ENCODE data around the gene MYO5B.

MYO5B gene

GRCh38 chr18:49961271-49961670 is 233.7 kb downstream of the MYO5B start:
- DNase-seq: no peak

- no peak for DNase-seq
Measured at GRCh38 chr18:49960376-49960775, 234.6 kb downstream of the MYO5B start.

- no peak for DNase-seq
Measured at GRCh38 chr18:49959176-49959575, 235.8 kb downstream of the MYO5B start.

GRCh38 chr18:49955263-49955662 is 239.7 kb downstream of the MYO5B start:
- no peak for DNase-seq

GRCh38 chr18:49953391-49953790 is 241.6 kb downstream of the MYO5B start:
- no peak for DNase-seq

GRCh38 chr18:49949951-49950395 is 245.0 kb downstream of the MYO5B start:
- DNase-seq: no peak

GRCh38 chr18:49948975-49949374 is 246.0 kb downstream of the MYO5B start:
- no peak for DNase-seq

- DNase-seq: no peak
Measured at GRCh38 chr18:49944663-49945062, 250.3 kb downstream of the MYO5B start.

- no peak for DNase-seq
Measured at GRCh38 chr18:49936821-49937220, 258.1 kb downstream of the MYO5B start.

- no peak for DNase-seq
Measured at GRCh38 chr18:49935215-49935614, 259.7 kb downstream of the MYO5B start.

- no peak for DNase-seq
Measured at GRCh38 chr18:49934457-49934856, 260.5 kb downstream of the MYO5B start.

GRCh38 chr18:49933530-49934128 is 261.3 kb downstream of the MYO5B start:
- no peak for DNase-seq

- no peak for DNase-seq
Measured at GRCh38 chr18:49931760-49932159, 263.2 kb downstream of the MYO5B start.

- no peak for DNase-seq
Measured at GRCh38 chr18:49931179-49931578, 263.8 kb downstream of the MYO5B start.

GRCh38 chr18:49926106-49926745 is 268.7 kb downstream of the MYO5B start:
- DNase-seq: no peak

GRCh38 chr18:49924293-49924983 is 270.5 kb downstream of the MYO5B start:
- no peak for DNase-seq

- DNase-seq: no peak
Measured at GRCh38 chr18:49922228-49922627, 272.7 kb downstream of the MYO5B start.

GRCh38 chr18:49921318-49921985 is 273.5 kb downstream of the MYO5B start:
- DNase-seq: no peak

- DNase-seq: no peak
Measured at GRCh38 chr18:49920731-49921130, 274.2 kb downstream of the MYO5B start.

- DNase-seq: no peak
Measured at GRCh38 chr18:49917742-49918141, 277.2 kb downstream of the MYO5B start.

GRCh38 chr18:49915352-49915751 is 279.6 kb downstream of the MYO5B start:
- DNase-seq: no peak

GRCh38 chr18:49913221-49913620 is 281.7 kb downstream of the MYO5B start:
- DNase-seq: no peak

GRCh38 chr18:49911427-49911826 is 283.5 kb downstream of the MYO5B start:
- DNase-seq: no peak

- no peak for DNase-seq
Measured at GRCh38 chr18:49910986-49911385, 284.0 kb downstream of the MYO5B start.

Measured in stimulated activated CD8-positive, alpha-beta memory T cell treated with anti-CD3 and anti-CD28 coated beads, Interleukin-4, amount 100 ng/mL, for 48 hours (primary cell).